Vagina (tissue), 2 donors: ENCODE results near the gene RAB17.

Source experiments
- POLR2A ChIP-seq, 2 donors: fragments of 450-650 bp; IDR thresholded peaks; one replicate each; pipeline ENCODE4 v1.6.1; 2017; ENCODE audit warnings: antibody characterized with exemption in 2 of 2, mild to moderate bottlenecking in 2 of 2, moderate library complexity in 2 of 2
- POLR2AphosphoS5 ChIP-seq, 2 donors: sonication (generic); formaldehyde crosslinking; IDR thresholded peaks; one replicate each; pipeline ENCODE4 v1.9.0; 2017; ENCODE audit warnings: antibody characterized with exemption in 2 of 2, mild to moderate bottlenecking in 2 of 2, low read depth in 1 of 2; ENCODE audit not compliant: insufficient read depth in 1 of 2
- TF ChIP-seq, protein P1 (sequence below), 3 experiments: fragments of 450-650 bp in 2 of 3; fragments of 200-600 bp in 1 of 3; sonication (generic) in 1 of 3; IDR thresholded peaks; one replicate each; pipeline ENCODE4 v1.5.1; 2017 to 2019; ENCODE audit warnings: antibody characterized with exemption in 3 of 3, mild to moderate bottlenecking in 2 of 3, moderate library complexity in 2 of 3

DNA sequence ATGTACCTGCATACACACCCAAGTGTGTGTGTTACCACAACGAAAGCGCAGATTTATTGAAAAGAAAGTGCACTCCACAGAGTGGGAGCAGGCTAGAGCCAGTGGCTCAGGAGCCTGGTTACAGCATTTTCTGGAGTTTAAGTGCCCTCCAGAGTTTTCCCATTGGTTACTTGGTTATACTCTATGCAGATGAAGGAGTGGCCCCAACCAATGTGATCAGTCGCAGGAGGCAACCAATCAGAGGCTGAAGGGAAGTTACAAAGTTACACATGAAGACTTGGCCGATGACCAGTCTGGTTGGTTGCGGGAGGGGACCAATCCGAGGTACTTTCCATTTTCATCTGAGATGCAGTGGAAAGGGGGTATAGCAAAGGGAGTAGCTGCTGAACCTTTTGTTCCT, 37.6 kb downstream of the RAB17 start:
- no peak for TF ChIP-seq POLR2A (IDR thresholded peaks at IDR 0.05)
- TF ChIP-seq POLR2AphosphoS5 (IDR thresholded peaks at IDR 0.05; ENCODE audit: insufficient read depth in 1 of 2, low read depth in 1 of 2) = no peak
- TF ChIP-seq, protein P1, sequence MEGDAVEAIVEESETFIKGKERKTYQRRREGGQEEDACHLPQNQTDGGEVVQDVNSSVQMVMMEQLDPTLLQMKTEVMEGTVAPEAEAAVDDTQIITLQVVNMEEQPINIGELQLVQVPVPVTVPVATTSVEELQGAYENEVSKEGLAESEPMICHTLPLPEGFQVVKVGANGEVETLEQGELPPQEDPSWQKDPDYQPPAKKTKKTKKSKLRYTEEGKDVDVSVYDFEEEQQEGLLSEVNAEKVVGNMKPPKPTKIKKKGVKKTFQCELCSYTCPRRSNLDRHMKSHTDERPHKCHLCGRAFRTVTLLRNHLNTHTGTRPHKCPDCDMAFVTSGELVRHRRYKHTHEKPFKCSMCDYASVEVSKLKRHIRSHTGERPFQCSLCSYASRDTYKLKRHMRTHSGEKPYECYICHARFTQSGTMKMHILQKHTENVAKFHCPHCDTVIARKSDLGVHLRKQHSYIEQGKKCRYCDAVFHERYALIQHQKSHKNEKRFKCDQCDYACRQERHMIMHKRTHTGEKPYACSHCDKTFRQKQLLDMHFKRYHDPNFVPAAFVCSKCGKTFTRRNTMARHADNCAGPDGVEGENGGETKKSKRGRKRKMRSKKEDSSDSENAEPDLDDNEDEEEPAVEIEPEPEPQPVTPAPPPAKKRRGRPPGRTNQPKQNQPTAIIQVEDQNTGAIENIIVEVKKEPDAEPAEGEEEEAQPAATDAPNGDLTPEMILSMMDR (IDR thresholded peaks at IDR 0.05) = no peak
